ENCODE results near the gene TPP1. TPM values are rescaled to one million over a fixed set of nuclear protein-coding genes. Genes with fewer than 3 reads are reported as not detected.
A peak's percentile ranks its signal among the peaks of the same experiment; 100 is the strongest.

TPP1 gene
- total and polyA plus RNA-seq, 9 of the 15 experiments (the other 6 are each of a cell fraction or from before 2014, with no cell fraction given) = 7.5 to 75.8 (median 15.7) TPM

- TF ChIP-seq STAT6 (CRISPR knock-in tag; IDR thresholded peaks at IDR 0.05) = no peak
- no peak for TF ChIP-seq TGIF2 (CRISPR knock-in tag; IDR thresholded peaks at IDR 0.05)
- no peak for TF ChIP-seq ZNF212 (CRISPR knock-in tag; IDR thresholded peaks at IDR 0.05)
- peak; percentile 40; the same call in 1 of the 2 replicates for TF ChIP-seq SPI1 (IDR thresholded peaks at IDR 0.05; ENCODE audit: borderline replicate concordance, low read depth, low read length)
- TF ChIP-seq NRF1 (conservative IDR thresholded peaks at IDR 0.05 in 1 of 2, IDR thresholded peaks at IDR 0.05 in 1 of 2) = peak; percentile 33 to 36; a peak in 2 of 4 replicates
- TF ChIP-seq BCOR (IDR thresholded peaks at IDR 0.05) = 0 out of 2 replicates have a peak, but pooled peaks have one; percentile 40
- no peak for TF ChIP-seq NFATC3 (IDR thresholded peaks at IDR 0.05)
- no peak for TF ChIP-seq FOXP1 (CRISPR knock-in tag; IDR thresholded peaks at IDR 0.05)
- peak in 1 of 2 experiments; percentile 40 for TF ChIP-seq AFF1 (IDR thresholded peaks at IDR 0.05; ENCODE audit: low read depth in 1 of 2, partially characterized antibody in 2 of 2)
- TF ChIP-seq SAFB2 (IDR thresholded peaks at IDR 0.05; ENCODE audit: borderline replicate concordance, low read depth, low read length, severe bottlenecking) = no peak
- TF ChIP-seq NR2C1 (IDR thresholded peaks at IDR 0.05) = no peak
- TF ChIP-seq NR2C1 (tag; IDR thresholded peaks at IDR 0.05) = no peak
- peak; percentile 35; the same call in 1 of the 2 replicates for TF ChIP-seq NFIC (IDR thresholded peaks at IDR 0.05)
- TF ChIP-seq ELK3 (CRISPR knock-in tag; IDR thresholded peaks at IDR 0.05) = no peak
- no peak for TF ChIP-seq RFX5 (IDR thresholded peaks at IDR 0.05; ENCODE audit: low read depth, low read length)
- no peak for TF ChIP-seq XRCC5 (IDR thresholded peaks at IDR 0.05; ENCODE audit: low read depth, low read length)
- TF ChIP-seq GTF2F1 (IDR thresholded peaks at IDR 0.05; ENCODE audit: low read depth, low read length) = no peak
- TF ChIP-seq TAF7 (tag; IDR thresholded peaks at IDR 0.05) = no peak
- TF ChIP-seq NCOA1 (IDR thresholded peaks at IDR 0.05; ENCODE audit: low read depth) = peak; percentile 56; the same call in 1 of the 2 replicates
- peak; percentile 89 for TF ChIP-seq JUND (IDR thresholded peaks at IDR 0.05; ENCODE audit: borderline replicate concordance, low read depth, low read length)
- peak; percentile 89; the same call in 2 of the 3 replicates for TF ChIP-seq JUND (tag; IDR thresholded peaks at IDR 0.05; ENCODE audit: borderline replicate concordance, low read depth, low read length)
- TF ChIP-seq TAF15 (IDR thresholded peaks at IDR 0.05; ENCODE audit: low read depth, low read length) = no peak
Observed at GRCh38 chr11:6650980-6651379, 31.8 kb upstream of the TPP1 start (continued).

Data from K562 (cell line).